IPS-20b (cell line): Measurements from ENCODE around the gene HMGB1.

Source experiments
- H3K27ac ChIP-seq: one replicate; pipeline ENCODE4 v1.5.1; 2013; ENCODE audit warnings: low read length
- H3K27me3 ChIP-seq: 2 replicates; pipeline ENCODE4 v1.6.1; 2013; ENCODE audit warnings: mild to moderate bottlenecking, low read length, inconsistent platforms; ENCODE audit not compliant: insufficient read depth
- H3K36me3 ChIP-seq: 2 replicates; pipeline ENCODE4 v1.6.1; 2013; ENCODE audit warnings: low read depth, mild to moderate bottlenecking, inconsistent platforms, low read length, moderate library complexity; ENCODE audit not compliant: insufficient read depth
- H3K4me1 ChIP-seq: 2 replicates; pipeline ENCODE4 v1.6.1; 2013; ENCODE audit warnings: mild to moderate bottlenecking, control low read depth, inconsistent platforms, low read length, moderate library complexity; ENCODE audit not compliant: insufficient read depth
- H3K4me3 ChIP-seq: 2 replicates; pipeline ENCODE4 v1.5.1; 2013; ENCODE audit warnings: mild to moderate bottlenecking, low read length, inconsistent platforms
- H3K9ac ChIP-seq: 2 replicates; pipeline ENCODE4 v1.6.1; 2013; ENCODE audit warnings: low read depth, mild to moderate bottlenecking, inconsistent platforms, low read length, moderate library complexity
- H3K9me3 ChIP-seq: 2 replicates; pipeline ENCODE4 v1.6.1; 2013; ENCODE audit warnings: mild to moderate bottlenecking, low read depth, low read length, inconsistent platforms; ENCODE audit not compliant: insufficient read depth

The HMGB1 gene

DNA sequence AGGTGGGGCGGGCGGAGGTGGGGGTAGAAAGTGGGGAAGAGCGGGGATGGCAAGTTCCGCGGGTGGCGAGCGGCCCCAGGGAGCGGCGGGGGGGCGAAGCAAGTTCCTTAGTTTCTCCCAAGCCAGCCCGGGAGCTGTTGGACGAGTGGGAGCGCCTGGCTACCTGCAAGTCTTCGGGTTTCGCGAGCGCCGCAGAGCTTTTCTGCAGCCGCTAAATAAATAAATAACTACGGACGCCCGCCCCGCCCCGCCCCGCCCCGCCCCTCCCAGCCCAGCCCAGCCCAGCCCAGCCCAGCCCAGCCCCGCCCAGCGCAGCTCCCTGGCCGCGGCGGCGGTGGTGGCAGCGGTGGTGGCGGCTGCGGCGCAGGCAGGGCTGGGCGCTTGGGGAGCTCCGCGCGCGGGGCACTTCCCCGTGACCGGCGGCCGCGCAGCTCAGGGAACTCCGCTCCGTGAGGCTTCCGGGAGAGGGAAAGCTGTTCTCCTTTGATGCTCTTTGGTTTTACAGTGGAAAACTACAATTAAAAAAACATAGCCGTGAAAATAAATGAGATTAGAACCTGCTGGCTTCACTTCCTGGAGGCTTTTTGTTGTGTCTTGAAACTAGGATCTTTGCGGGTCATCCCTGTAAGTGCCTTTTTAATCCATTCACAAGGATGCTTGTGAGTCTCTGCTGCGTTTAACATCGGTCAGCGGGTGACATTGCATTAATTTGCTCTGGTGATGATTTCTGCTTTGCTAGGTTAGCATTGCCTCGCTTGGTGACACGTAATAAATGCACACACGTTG, 43.5 kb downstream of the HMGB1 start, which contains the start of gene UBE2L5:
Gene UBE2L5 (plus strand): TSS at position 440 of the 786 bp plus-strand sequence. CDS start 5,498 bp downstream, outside the sequence.
- Histone ChIP-seq H3K4me1 (peaks cover 4% of the 10 kb centered on the region; the same call in 1 of the 2 replicates), H3K9me3 (no peaks in the 10 kb centered on the region), H3K27ac (peak within 1 kb of the TSS; percentile 46), H3K36me3 (no peaks in the 10 kb centered on the region), H3K4me3 (peak within 1 kb of the TSS; percentile 77), H3K27me3 (peaks cover 37% of the 10 kb centered on the region), H3K9ac (peak within 1 kb of the TSS; percentile 80)

GRCh38 chr13:30421093-30422053, 44.4 kb downstream of the HMGB1 start:
- Histone ChIP-seq H3K36me3 (no peaks in the 10 kb centered on the region), H3K9ac (peak overlapping the region; percentile 80), H3K9me3 (no peaks in the 10 kb centered on the region), H3K4me3 (peak overlapping the region; percentile 77), H3K4me1 (peaks cover 4% of the 10 kb centered on the region; the same call in 1 of the 2 replicates), H3K27ac (peak overlapping the region; percentile 46), H3K27me3 (peaks cover 37% of the 10 kb centered on the region)

DNA sequence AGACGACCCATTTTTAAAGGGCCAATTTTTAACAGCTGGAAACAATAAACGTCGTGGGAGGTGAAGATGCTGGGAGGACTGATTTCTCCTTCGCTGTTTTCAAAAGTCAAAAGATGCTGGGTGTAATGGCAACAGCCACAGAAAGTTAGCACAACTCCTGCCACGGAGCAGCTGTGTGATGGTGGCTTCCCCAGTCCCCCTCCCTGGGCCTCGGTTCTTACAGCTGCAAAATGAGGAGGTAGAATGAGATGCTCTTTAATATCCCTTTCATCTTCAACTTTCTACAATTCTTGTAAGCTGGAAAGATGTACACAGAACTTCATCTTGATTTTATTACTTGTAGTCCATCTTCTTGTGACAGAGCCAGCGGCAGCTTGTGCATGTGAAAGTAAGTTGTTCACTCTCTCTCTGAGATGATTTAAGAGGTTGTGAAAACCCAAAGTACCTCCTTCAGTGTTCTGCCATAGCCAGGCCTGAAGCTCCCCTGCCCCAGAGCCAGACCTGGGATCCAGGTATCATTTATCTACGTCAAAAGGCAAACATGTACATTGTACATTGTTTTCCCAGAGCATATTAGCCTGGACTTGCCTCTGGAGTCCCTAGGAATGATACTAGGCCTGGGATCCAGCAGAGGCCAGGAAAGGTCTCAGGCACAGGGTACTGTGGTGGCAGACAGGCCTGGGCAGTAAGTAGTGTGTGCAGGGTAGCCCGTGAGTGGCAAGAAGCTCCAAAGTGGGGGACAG, 46.8 kb downstream of the HMGB1 start:
- no peaks in the 10 kb centered on the region for H3K36me3 ChIP-seq
- no peak overlapping the region for H3K9ac ChIP-seq
- no peak overlapping the region for H3K4me3 ChIP-seq
- H3K27me3 ChIP-seq: peaks cover 33% of the 10 kb centered on the region
- H3K9me3 ChIP-seq: no peaks in the 10 kb centered on the region
- H3K27ac ChIP-seq: no peak overlapping the region
- H3K4me1 ChIP-seq: peaks cover 4% of the 10 kb centered on the region; the same call in 1 of the 2 replicates

DNA sequence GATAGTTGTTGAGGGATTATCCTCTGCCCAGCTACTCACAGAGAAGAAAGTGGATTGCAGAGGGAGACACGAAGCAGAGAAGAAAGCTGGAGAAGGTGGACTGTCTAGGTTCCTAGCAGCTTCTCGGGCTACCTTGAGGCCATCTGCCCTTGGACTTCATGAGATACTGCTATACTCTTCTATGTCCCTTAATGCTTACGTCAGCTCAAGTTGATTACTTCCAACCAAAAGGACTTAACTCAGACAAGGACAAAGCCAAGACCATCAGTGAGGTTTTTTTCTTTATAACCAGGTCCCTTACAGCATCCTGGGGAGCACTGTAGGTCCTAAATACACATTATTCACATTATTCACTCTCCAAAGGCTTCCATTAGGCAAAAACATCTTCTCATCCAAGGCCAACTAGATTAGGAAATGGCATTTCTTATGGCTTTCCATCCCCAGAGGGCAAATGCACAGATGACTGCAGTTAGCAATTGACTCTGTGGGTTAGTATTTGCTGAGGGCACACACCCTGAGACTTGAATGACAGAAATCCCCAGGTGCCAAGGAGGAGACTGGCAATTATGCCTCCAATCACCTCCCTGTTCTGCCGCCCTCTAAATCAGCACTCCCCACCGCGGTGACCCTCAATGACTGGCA, 47.5 kb downstream of the HMGB1 start:
- peaks cover 26% of the 10 kb centered on the region for H3K27me3 ChIP-seq
- no peaks in the 10 kb centered on the region for H3K36me3 ChIP-seq
- no peaks in the 10 kb centered on the region for H3K9me3 ChIP-seq
- peaks cover 4% of the 10 kb centered on the region; the same call in 1 of the 2 replicates for H3K4me1 ChIP-seq
- H3K27ac ChIP-seq: no peak overlapping the region
- H3K9ac ChIP-seq: no peak overlapping the region
- no peak overlapping the region for H3K4me3 ChIP-seq

- H3K9ac ChIP-seq: no peak overlapping the region
- H3K4me1 ChIP-seq: peaks cover 4% of the 10 kb centered on the region; the same call in 1 of the 2 replicates
- H3K36me3 ChIP-seq: no peaks in the 10 kb centered on the region
- H3K27me3 ChIP-seq: peaks cover 20% of the 10 kb centered on the region
- no peak overlapping the region for H3K27ac ChIP-seq
- no peak overlapping the region for H3K4me3 ChIP-seq
- H3K9me3 ChIP-seq: no peaks in the 10 kb centered on the region
Observed at GRCh38 chr13:30416471-30416870, 49.3 kb downstream of the HMGB1 start.

- no peak overlapping the region for H3K27ac ChIP-seq
- H3K27me3 ChIP-seq: peaks cover 15% of the 10 kb centered on the region
- no peaks in the 10 kb centered on the region for H3K9me3 ChIP-seq
- no peaks in the 10 kb centered on the region for H3K36me3 ChIP-seq
- no peak overlapping the region for H3K4me3 ChIP-seq
- H3K9ac ChIP-seq: no peak overlapping the region
- H3K4me1 ChIP-seq: peaks cover 1% of the 10 kb centered on the region; the same call in 1 of the 2 replicates
Observed at GRCh38 chr13:30415430-30416030, 50.2 kb downstream of the HMGB1 start.

DNA sequence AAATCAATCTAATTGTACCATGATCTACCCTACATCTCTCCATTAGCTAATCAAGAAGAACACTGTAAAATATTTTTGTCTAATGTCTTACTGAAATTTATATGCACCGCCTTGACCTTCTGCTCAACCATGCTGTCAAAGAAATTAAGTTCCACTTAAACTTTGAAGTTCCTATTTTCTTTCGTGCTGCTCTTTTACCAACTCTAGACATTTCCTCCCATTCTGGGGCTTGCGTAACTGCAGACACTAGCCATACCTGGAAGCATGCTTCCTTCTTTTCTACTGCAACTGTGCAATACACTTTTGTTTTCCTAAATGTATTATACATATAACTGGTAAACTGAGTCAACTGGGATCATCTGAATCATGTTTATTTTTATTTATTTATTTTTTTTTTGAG, 51.9 kb downstream of the HMGB1 start:
- H3K36me3 ChIP-seq: no peaks in the 10 kb centered on the region
- no peaks in the 10 kb centered on the region for H3K9me3 ChIP-seq
- H3K4me1 ChIP-seq: 0 out of 2 replicates have a peak, but pooled peaks cover under 1% of the 10 kb centered on the region
- peaks cover 13% of the 10 kb centered on the region for H3K27me3 ChIP-seq
- H3K9ac ChIP-seq: no peak overlapping the region
- H3K27ac ChIP-seq: no peak overlapping the region
- H3K4me3 ChIP-seq: no peak overlapping the region

- Histone ChIP-seq H3K36me3 (no peaks in the 10 kb centered on the region), H3K27me3 (peaks cover 18% of the 10 kb centered on the region), H3K9me3 (no peaks in the 10 kb centered on the region), H3K4me1 (0 out of 2 replicates have a peak, but pooled peaks cover 4% of the 10 kb centered on the region), H3K4me3 (no peak overlapping the region), H3K9ac (no peak overlapping the region), H3K27ac (no peak overlapping the region)
Observed at GRCh38 chr13:30412346-30412745, 53.4 kb downstream of the HMGB1 start.

DNA sequence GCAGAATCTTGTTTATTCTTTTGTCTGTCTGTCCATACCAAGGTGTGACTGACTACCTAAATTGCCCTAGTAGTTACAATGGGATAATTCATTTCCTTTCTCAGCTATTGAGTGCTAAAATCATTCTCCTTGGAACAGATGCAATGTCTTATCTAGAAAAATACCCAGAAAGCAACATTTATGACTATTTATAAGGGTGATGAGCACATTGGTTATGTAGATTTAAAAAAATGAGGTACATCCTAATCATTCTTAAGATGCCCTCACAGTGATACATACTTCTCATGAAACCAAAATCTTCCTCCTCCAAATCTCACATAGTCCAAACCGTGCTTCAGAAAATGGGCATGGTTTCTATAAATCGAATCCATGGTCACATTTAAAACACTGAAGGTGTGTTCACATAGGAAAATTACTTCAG, 55.0 kb downstream of the HMGB1 start:
- peaks cover 20% of the 10 kb centered on the region for H3K27me3 ChIP-seq
- H3K9ac ChIP-seq: no peak overlapping the region
- H3K4me3 ChIP-seq: no peak overlapping the region
- H3K9me3 ChIP-seq: no peaks in the 10 kb centered on the region
- no peak overlapping the region for H3K27ac ChIP-seq
- H3K36me3 ChIP-seq: no peaks in the 10 kb centered on the region
- H3K4me1 ChIP-seq: 0 out of 2 replicates have a peak, but pooled peaks cover 4% of the 10 kb centered on the region

- H3K9me3 ChIP-seq: no peaks in the 10 kb centered on the region
- H3K4me1 ChIP-seq: 0 out of 2 replicates have a peak, but pooled peaks cover 4% of the 10 kb centered on the region
- H3K36me3 ChIP-seq: no peaks in the 10 kb centered on the region
- H3K4me3 ChIP-seq: no peak overlapping the region
- no peak overlapping the region for H3K9ac ChIP-seq
- H3K27ac ChIP-seq: no peak overlapping the region
- peaks cover 20% of the 10 kb centered on the region for H3K27me3 ChIP-seq
Observed at GRCh38 chr13:30409886-30410704, 55.6 kb downstream of the HMGB1 start.
